SH-SY5Y (cell line): Measurements from ENCODE around the gene ZNF439.

ENCODE experiments used
- GATA2 ChIP-seq: IDR thresholded peaks from 2 replicates; pipeline ENCODE4 v1.6.1; 2011; ENCODE audit warnings: mild to moderate bottlenecking, low read depth, low read length
- GATA3 ChIP-seq: IDR thresholded peaks from 2 replicates; pipeline ENCODE4 v1.6.1; 2011; ENCODE audit warnings: low read depth, mild to moderate bottlenecking, low read length, moderate library complexity

ZNF439 gene

DNA sequence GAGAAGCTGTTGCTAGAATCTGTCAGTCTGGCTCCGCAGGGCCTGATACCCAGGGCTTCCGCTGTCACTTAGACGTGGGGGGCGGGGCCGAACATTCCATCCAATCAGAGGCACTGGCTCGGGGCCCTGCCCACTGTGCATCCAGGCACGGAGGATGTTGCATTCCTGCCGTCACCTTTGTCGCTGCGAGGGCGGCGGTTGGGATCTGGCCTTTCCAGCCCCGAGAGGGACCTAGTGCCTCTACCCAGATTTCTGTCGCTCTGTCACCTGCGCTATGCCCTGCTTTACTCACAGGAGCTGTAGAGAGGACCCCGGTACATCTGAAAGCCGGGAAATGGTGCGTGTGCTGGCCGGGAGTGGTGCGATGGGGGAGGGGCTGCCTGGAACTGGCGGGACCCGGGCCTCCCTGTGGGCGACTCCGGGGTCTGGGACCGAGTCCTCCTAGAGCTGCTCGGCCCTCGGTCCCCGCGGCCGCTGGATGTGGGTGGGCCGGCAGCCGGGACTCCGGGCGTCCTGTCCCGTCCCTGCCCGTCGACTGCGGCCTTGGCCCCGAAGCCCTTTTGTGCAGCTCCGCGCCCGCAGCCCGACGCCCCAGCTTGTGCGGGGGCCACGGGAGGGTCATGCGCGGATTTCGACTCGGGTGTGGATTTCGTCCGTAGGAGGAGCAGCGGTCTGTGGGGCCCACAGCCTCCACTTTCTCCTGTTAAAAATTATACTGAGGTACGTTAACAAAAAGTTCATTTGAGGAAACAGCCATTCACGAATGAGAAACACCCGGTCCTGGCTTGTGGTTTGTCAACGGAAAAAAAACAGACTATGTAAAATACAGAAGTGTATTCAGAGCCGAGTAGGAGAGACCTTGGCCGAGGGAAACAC lies at the start of gene ZNF439:
ZNF439 (plus strand) TSS at position 133 of the 876 bp plus-strand sequence; CDS start at position 275, 142 bp downstream.
- TF ChIP-seq GATA3, result no peak

DNA sequence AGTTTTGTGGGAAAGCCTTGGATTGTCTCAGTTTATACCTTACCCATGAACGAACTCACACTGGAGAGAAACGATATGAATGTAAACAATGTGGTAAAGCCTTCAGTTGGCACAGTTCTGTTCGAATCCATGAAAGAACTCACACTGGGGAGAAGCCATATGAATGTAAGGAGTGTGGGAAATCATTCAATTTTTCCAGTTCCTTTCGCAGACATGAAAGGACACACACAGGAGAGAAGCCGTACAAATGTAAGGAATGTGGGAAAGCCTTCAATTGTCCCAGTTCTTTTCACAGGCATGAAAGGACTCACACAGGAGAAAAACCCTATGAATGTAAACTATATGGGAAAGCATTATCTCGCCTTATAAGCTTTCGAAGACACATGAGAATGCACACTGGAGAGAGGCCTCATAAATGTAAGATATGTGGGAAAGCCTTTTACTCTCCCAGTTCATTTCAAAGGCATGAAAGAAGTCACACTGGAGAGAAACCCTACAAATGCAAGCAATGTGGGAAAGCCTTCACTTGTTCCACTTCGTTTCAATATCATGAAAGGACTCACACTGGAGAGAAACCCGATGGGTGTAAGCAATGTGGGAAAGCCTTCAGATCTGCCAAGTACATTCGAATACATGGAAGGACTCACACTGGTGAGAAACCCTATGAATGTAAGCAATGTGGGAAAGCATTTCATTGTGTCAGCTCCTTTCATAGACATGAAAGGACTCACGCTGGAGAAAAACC lies 42.0 kb upstream of the ZNF439 start:
- no peak for TF ChIP-seq GATA2
- no peak for TF ChIP-seq GATA3

DNA sequence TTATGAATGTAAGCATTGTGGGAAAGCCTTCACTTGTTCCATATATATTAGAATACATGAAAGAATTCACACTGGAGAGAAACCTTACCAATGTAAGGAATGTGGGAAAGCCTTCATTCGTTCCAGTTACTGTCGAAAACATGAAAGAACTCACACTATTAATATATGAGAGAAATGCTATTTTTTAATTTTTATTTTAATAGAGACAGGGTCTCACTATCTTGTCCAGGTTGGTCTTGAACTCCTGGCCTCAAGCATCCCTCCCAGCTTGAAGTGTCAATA lies 41.5 kb upstream of the ZNF439 start:
- no peak for TF ChIP-seq GATA3
- TF ChIP-seq GATA2, result no peak

DNA sequence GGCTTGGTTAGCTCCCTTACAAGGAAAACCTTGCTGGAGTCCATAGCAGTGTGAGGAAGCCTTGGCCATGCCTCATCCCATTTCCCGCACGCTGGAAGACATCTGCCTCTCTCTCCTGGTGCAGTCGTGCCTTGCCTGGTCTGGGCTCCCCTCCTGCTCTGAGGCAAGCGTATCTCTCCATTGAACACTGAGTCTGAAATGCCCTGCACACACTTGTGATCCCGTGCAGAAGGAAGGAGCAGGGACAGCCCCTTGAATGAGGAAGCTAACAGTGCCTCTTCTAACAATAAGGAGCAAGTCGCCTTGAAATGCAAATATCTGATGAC lies 34.9 kb upstream of the ZNF439 start:
- TF ChIP-seq GATA2 (no peak), GATA3 (no peak)

DNA sequence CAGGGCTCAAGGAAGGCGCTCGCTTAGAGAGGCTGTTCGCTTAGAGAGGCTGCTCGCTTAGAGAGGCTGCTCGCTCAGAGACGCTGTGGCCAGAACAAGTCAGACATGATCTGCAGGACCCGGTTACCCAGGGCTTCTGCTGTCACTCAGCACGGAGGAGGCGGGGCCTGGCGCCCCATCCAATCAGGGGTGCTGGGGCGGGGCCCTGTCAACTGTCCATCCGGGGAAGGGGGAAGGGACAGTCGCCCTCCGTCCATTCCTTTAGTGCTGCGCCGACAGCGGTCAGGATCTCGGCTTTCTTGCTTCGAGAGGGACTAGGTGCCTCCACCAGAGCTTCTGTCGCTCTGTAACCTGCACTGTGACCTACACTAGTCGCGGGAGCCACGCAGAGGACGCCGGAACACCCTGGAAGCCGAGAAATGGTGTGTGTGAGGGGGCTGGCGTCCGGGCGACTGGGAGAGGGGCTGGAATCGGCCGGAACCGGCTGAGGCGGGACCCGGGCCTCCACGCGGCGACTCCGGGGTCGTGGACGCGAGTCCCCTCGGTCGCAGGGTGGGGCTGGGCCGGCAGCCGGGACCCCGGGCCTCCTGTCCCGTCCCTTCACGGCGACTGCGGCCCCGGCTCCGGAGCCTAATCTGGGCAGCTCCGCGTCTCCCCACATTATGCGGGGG lies 34.4 kb upstream of the ZNF439 start, which contains the start of gene ZNF440:
ZNF440 (plus strand) TSS at position 245 of the 671 bp plus-strand sequence; CDS start at position 420, 175 bp downstream.
- no peak for TF ChIP-seq GATA2
- no peak for TF ChIP-seq GATA3

DNA sequence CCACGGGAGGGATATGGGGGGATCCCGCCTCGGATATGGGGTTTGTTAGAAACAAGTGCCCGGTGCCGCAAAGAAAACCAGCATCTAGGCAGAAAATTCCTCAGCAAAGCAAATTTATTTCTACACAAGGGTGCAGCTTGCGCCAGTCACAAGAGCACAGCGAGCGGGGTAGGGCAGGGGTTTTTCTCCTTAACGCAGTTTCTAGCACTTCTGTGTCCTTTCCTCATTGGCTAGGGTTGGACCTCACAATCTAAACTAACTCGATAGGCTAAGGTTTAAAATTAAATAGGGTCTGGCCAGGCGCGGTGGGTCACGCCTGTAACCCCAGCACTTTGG lies 33.9 kb upstream of the ZNF439 start:
- TF ChIP-seq GATA3 (no peak), GATA2 (no peak)

DNA sequence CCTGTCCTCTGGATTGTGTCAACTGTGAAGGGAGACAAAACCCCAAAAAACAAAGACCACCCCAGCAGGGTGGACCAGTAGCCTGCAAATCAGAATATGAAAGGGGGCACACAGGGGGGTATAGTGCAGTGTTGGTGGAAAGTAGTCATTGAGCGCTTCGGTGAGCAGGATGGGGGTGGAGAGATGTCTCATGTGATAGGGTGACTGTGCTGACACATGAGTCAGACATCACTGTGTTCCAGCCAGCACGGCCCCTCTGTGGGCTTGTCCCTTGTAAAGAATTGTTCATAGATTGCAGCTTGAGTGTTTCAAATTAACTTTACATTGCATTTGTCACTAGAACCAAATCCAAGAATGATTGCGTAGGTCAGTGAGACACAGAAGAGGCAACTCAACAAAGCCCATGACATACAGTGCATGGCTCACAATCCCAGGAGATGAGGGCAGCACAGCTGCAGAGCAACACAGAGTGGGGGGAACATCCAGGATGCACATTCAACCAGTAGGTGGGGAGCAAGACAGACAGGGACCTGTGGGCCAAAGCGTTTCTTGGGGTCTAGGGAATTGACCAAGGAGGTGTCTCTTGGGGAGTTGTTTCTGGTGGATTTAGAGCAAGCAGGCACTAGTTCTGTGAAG lies 26.9 kb upstream of the ZNF439 start:
- TF ChIP-seq GATA2 (no peak), GATA3 (no peak)

DNA sequence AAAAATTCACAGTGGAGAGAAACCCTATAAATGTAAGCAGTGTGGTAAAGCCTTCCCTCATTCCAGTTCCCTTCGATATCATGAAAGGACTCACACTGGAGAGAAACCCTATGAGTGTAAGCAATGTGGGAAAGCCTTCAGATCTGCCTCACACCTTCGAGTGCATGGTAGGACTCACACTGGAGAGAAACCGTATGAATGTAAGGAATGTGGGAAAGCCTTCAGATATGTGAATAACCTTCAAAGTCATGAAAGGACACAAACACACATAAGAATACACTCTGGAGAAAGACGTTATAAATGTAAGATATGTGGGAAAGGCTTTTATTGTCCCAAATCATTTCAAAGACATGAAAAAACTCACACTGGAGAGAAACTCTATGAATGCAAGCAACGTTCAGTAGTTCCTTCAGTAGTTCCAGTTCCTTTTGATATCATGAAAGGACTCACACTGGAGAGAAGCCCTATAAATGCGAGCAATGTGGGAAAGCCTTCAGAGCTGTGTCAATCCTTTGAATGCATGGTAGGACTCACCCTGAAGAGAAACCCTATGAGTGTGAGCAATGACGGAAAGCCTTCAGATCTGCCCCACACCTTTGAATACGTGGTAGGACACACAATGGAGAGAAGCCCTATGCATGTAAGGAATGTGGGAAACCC lies 16.1 kb upstream of the ZNF439 start:
- TF ChIP-seq GATA3 (no peak), GATA2 (no peak)

DNA sequence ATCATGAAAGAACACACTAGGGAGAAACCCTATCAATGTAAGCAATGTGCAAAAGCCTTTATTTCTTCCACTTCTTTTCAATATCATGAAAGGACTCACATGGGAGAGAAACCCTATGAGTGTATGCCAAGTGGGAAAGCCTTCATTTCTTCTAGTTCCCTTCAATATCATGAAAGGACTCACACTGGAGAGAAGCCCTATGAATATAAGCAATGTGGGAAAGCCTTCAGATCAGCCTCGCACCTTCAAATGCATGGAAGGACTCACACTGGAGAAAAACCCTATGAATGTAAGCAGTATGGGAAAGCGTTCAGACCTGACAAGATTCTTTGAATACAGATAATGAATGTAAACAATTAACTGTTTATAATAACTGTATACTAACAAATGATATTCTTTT lies 15.0 kb upstream of the ZNF439 start:
- TF ChIP-seq GATA3, result no peak
- TF ChIP-seq GATA2, result no peak

DNA sequence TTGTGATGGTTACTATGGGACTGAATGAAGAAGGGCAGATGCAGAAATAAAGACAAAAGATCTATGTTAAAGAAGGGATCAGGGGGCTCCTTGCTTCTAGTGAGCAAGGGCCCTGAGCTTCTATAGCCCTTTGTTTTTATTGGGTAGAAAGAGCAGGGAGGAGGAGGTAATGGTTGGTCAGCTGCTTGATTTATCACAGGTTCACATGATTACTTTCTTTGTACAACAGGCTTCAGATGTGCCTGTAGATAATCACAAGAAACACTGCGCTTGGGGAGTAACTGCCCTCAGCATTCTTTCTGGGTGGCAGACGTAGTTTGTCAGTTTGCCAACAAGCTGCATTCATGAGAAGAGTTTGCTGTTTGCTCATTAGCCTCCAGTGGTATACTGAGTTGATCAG lies 4.8 kb upstream of the ZNF439 start:
- TF ChIP-seq GATA2 (no peak), GATA3 (no peak)

DNA sequence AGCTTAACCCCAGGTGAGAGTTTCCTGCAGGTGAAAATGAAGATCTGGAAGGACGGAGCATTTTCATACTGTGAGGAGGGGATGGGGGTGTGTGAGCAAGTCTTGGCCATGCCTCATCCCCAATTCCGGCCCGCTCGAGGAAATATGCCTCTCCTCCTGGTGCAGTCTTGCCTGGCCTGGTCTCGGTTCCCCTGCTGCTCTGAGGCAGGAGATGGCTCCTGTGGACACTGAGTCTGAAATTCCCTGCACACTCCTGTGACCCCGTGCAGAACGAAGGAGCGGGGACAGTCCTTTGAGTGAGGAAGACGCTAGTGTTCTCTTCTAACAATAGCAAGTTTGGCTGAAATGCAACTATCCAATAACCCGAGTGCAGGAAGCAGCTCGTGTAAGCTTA lies 329 bp upstream of the ZNF439 start:
- TF ChIP-seq GATA2, result no peak
- TF ChIP-seq GATA3, result no peak

DNA sequence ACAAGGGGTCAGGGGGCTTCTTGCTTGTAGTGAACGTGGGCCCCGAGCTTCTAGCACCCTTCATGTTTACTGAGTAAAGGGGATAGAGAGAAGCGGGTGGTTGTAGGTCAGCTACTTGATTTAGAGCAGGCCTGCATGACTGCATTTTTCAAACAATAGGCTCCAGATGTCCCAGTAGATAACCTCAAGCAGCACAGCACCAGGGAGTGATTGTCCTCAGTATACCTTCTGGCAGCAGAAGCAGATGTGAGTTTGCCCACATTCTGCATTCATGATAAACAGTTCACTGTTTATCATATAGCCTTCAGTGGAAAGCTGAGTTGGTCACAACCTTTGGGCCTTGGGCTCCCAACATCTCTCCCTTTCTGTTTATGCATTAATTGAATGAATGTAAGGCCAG lies 4.8 kb downstream of the ZNF439 start:
- TF ChIP-seq GATA2, result no peak
- no peak for TF ChIP-seq GATA3

DNA sequence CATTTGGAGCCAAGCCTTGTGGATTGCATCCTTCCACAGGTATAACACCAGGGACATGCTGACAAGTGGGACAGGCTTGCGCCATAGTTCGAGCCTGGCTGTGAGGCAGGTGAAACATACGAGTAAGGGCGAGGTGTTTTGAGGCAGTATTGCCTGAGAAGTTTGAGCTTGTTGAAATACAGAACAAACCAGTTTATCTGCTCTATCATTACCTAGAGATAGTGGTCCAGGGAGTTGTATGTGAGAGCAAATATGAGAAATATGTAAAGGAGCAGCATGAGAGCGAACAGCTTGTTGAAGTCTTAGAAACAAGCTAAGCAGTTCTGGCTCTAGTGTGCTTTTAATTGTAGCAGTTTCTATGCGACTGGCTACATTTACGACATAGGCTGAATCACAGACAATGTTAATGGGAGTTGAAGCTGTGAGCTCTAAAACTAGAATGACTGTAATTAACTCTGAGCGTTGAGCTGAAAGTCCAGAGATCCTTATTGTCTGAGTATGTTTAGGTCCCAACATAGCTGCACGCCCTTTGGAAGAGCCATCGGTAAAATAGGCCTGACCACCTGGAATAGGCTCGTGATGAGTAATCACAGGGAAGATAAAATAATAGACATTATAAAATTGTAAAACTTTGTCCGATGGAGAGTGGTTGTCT lies 8.2 kb downstream of the ZNF439 start:
- no peak for TF ChIP-seq GATA3
- TF ChIP-seq GATA2, result no peak
